Astrocyte of the cerebellum (primary cell): ENCODE results near the gene DLX3.

Experiments used
- DNase-seq: peaks from one replicate; pipeline ENCODE4 v3.0.0-alpha.2; 2011; ENCODE audit warnings: low read depth
- H3K4me3 ChIP-seq: 2 replicates; pipeline ENCODE4 v1.5.1; 2011; ENCODE audit warnings: mild to moderate bottlenecking, low read depth, low read length, moderate library complexity
- in situ Hi-C: cut with HindIII; loops from 2 replicates; pipeline ENCODE4 v1.10.0; 2017; ENCODE audit warnings: low sequenced_read_pairs
- TF ChIP-seq, protein P1 (sequence below): IDR thresholded peaks from 2 replicates; pipeline ENCODE4 v1.5.1; 2012; ENCODE audit warnings: low read length, low read depth, moderate library complexity, mild to moderate bottlenecking; ENCODE audit errors: missing control alignments

The DLX3 gene

DNA sequence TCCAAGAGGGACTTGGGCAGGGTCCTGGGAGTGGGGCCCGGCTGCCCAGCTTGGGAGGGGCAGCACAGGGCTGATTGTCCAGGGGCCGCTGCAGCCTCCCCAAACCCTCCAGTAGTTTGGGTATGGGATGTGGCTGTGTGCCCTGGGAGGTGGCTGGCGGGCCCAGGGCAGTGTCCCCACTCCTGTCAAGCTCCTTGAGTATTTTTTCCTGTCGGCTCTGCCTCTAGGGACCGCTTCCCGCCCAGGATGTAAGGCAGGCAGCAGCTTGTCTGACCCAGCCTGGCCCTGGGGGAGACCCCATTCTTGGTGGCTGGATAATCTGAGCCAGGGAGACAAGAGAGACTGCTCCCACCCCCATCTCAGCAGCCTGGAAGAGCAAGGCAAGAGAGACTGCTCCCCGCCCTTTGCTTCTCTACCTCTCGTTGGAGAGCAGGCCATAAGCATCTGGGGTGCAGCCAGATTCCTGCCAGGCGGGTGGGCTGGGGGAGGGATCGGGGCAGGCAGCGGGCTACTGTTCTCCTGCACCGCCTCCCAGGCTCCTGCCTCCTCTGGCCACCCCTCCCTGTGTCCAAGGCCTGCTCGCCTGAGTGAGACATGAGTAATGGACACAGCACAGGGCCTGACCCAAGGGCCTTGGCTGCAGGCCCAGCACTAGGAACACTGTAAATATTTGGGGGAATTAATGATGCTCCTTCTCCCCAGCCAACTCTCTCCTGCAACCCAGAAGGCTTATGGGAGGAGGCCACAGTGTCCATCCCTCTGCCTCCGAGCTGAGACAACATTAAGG is 42.5 kb upstream of the DLX3 start:
- TF ChIP-seq, protein P1, sequence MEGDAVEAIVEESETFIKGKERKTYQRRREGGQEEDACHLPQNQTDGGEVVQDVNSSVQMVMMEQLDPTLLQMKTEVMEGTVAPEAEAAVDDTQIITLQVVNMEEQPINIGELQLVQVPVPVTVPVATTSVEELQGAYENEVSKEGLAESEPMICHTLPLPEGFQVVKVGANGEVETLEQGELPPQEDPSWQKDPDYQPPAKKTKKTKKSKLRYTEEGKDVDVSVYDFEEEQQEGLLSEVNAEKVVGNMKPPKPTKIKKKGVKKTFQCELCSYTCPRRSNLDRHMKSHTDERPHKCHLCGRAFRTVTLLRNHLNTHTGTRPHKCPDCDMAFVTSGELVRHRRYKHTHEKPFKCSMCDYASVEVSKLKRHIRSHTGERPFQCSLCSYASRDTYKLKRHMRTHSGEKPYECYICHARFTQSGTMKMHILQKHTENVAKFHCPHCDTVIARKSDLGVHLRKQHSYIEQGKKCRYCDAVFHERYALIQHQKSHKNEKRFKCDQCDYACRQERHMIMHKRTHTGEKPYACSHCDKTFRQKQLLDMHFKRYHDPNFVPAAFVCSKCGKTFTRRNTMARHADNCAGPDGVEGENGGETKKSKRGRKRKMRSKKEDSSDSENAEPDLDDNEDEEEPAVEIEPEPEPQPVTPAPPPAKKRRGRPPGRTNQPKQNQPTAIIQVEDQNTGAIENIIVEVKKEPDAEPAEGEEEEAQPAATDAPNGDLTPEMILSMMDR: no peak
- in situ Hi-C loops: no loop called here
- H3K4me3 ChIP-seq: no peak overlapping the region
- no peak for DNase-seq

- in situ Hi-C loops: no loop called here
- H3K4me3 ChIP-seq: no peak overlapping the region
- TF ChIP-seq, protein P1: no peak
- DNase-seq: no peak
Observed at GRCh38 chr17:50036455-50037261, 41.6 kb upstream of the DLX3 start.

DNA sequence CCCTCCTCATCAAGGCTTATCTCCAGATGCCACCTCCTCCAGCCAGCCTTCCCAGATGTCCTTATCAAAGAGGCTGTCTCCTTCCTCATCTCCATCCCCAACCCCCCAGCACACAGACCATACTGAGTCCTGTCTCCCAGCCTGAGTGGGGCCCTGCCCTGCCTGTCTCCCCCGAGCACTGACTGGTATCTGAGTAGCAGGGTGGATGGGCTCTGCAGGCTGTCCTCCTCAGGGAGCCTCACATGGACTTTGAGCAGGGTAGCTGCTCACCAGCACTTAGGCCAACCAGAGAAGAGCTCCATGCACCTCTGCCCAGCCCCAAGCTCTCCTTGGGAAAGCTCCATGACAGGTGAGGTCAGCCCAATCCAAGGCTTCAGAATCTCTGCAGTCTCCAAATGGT is 40.9 kb upstream of the DLX3 start:
- H3K4me3 ChIP-seq: no peak overlapping the region
- no peak for DNase-seq
- TF ChIP-seq, protein P1: no peak
- in situ Hi-C loops: no loop called here

DNA sequence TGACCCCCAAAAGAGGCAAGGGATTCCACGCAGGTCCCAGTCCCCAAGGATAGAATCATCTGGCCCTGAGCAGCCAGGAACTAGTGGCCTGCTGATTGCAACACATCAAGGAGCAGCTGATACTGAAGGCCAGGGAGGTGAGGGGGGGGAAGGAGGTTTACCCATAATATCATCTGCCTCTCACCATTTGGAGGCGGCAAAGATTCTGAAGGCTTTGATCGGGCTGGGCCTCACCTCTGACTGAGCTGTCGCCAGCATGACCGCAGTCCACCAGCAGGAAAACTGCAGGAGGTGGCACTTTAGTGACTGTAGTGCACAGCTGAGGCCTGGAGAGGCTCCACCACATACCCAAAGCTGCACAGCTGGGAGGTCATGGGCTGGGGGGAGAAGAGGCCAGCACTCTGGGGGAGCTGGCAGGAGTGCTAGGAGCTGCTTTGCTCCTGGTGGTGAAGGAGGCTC is 40.4 kb upstream of the DLX3 start:
- no peak overlapping the region for H3K4me3 ChIP-seq
- in situ Hi-C loops: no loop called here
- DNase-seq: no peak
- TF ChIP-seq, protein P1: no peak

- in situ Hi-C loops: no loop called here
- no peak for DNase-seq
- TF ChIP-seq, protein P1: no peak
- H3K4me3 ChIP-seq: no peak overlapping the region
Observed at GRCh38 chr17:50034498-50035364, 39.7 kb upstream of the DLX3 start.

- in situ Hi-C loops: no loop called here
- H3K4me3 ChIP-seq: no peak overlapping the region
- TF ChIP-seq, protein P1: no peak
- no peak for DNase-seq
Observed at GRCh38 chr17:50033316-50033715, 38.3 kb upstream of the DLX3 start.
